GM23248 (cell line): ENCODE results near the gene OPRD1. TPM values are rescaled to one million over a fixed set of nuclear protein-coding genes. Genes with fewer than 3 reads are reported as not detected.

Experiments
- DNase-seq: peaks from one replicate; pipeline ENCODE4 v3.0.0-alpha.2; 2015
- H2AFZ ChIP-seq: fragments of 200-600 bp; sonication (generic); 2 replicates; pipeline ENCODE4 v1.6.1; 2016; ENCODE audit warnings: antibody characterized with exemption
- H3F3A ChIP-seq: fragments of 200-600 bp; sonication (generic); 2 replicates; pipeline ENCODE4 v1.6.1; 2016; ENCODE audit warnings: mild to moderate bottlenecking, antibody characterized with exemption, mixed run types; ENCODE audit not compliant: insufficient read depth
- H3K27ac ChIP-seq: fragments of 200-600 bp; sonication (generic); 2 replicates; pipeline ENCODE4 v1.5.1; 2016; ENCODE audit warnings: mild to moderate bottlenecking
- H3K27me3 ChIP-seq: fragments of 200-600 bp; sonication (generic); replicated peaks from 2 replicates; pipeline ENCODE4 v1.6.1; 2016; ENCODE audit warnings: mild to moderate bottlenecking; ENCODE audit not compliant: insufficient read depth
- H3K36me3 ChIP-seq: fragments of 200-600 bp; sonication (generic); 2 replicates; pipeline ENCODE4 v1.6.1; 2016; ENCODE audit warnings: low read depth, mild to moderate bottlenecking
- H3K4me1 ChIP-seq: fragments of 200-600 bp; sonication (generic); 2 replicates; pipeline ENCODE4 v1.6.1; 2016; ENCODE audit warnings: mild to moderate bottlenecking; ENCODE audit not compliant: insufficient read depth
- H3K4me2 ChIP-seq: fragments of 200-600 bp; sonication (generic); one replicate; pipeline ENCODE4 v1.6.1; 2016; ENCODE audit warnings: mild to moderate bottlenecking; ENCODE audit not compliant: unreplicated experiment
- H3K4me3 ChIP-seq: fragments of 200-600 bp; sonication (generic); 2 replicates; pipeline ENCODE4 v1.5.1; 2016; ENCODE audit warnings: mild to moderate bottlenecking
- H3K79me2 ChIP-seq: fragments of 200-600 bp; sonication (generic); 2 replicates; pipeline ENCODE4 v1.6.1; 2016; ENCODE audit warnings: mild to moderate bottlenecking; ENCODE audit not compliant: insufficient read depth
- H3K9ac ChIP-seq: fragments of 200-600 bp; sonication (generic); 2 replicates; pipeline ENCODE4 v1.6.1; 2016; ENCODE audit warnings: mild to moderate bottlenecking
- H3K9me2 ChIP-seq: fragments of 200-600 bp; sonication (generic); 2 replicates; pipeline ENCODE4 v1.6.1; 2016; ENCODE audit warnings: mixed run types, mild to moderate bottlenecking, moderate library complexity; ENCODE audit not compliant: insufficient read depth
- H3K9me3 ChIP-seq: fragments of 200-600 bp; sonication (generic); one replicate; pipeline ENCODE4 v1.6.1; 2017; ENCODE audit warnings: low read depth
- H4K20me1 ChIP-seq: fragments of 200-600 bp; sonication (generic); 2 replicates; pipeline ENCODE4 v1.6.0; 2016; ENCODE audit not compliant: insufficient read depth
- EZH2 ChIP-seq: fragments of 200-600 bp; sonication (generic); IDR thresholded peaks from 2 replicates; pipeline ENCODE4 v1.6.1; 2018; ENCODE audit warnings: antibody characterized with exemption, mild to moderate bottlenecking; ENCODE audit not compliant: insufficient read depth, poor library complexity, severe bottlenecking
- EZH2phosphoT487 ChIP-seq: fragments of 200-600 bp; sonication (generic); IDR thresholded peaks from 2 replicates; pipeline ENCODE4 v1.6.1; 2018; ENCODE audit warnings: antibody characterized with exemption, moderate library complexity, mild to moderate bottlenecking, low read depth; ENCODE audit not compliant: insufficient read depth
- WGBS, 2 experiments: methylation state at CpG; one replicate each; pipeline ENCODE4 v1.1.6; 2015 to 2017; ENCODE audit warnings: low lambda C conversion rate in 2 of 2, low coverage in 1 of 2; ENCODE audit errors: missing lambda C conversion rate in 2 of 2; 5-methylcytosine and 5-hydroxymethylcytosine counted together
- in situ Hi-C: fragments of 300-500 bp; cut with MboI; formaldehyde crosslinking; loops from 2 replicates; pipeline ENCODE4 v1.15.0; 2020
- polyA plus RNA-seq: library from polyadenylated mRNA; unstranded; fragments of >200 nt; fragmentation: Nextera tagmentation; extraction: Ambion mirVana; gene quantifications from 2 replicates; pipeline ENCODE4 v1.2.1, GENCODE V29; 2016
- total RNA-seq: library from RNA; depleted of rRNA; stranded (reverse); fragments of >200 nt; shearing (Covaris generic); gene quantifications from 2 replicates; pipeline ENCODE4 v1.2.3, GENCODE V29; 2014

Gene OPRD1
- total and polyA plus RNA-seq, 2 experiments from 2014 or later: not detected

DNA sequence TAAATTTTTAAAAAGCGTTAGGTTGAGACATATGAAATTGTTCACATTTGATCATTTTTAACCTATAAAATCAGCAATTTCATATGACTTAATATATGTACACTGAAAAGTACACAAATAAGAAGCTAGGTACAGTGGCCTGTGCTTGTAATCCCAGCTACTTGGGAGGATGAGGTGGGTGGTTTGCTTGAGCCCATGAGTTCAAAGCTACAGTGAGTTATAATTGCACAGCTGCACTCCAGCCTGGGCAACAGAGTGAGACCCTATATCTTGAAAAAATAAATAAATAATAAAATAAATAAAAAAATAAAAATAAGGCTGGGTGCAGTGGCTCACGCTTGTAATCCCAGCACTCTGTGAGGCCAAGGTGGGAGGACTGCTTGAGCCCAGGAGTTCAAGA is 97.2 kb downstream of the OPRD1 start:
- H3K4me1 ChIP-seq: no peaks in the 10 kb centered on the region
- H3K27ac ChIP-seq: no peak overlapping the region
- no peak overlapping the region for H2AFZ ChIP-seq
- WGBS, 2 experiments: 81 to 84% methylated on average over 2 of the region's 2 CpGs
- H3K4me2 ChIP-seq: no peak overlapping the region
- no peaks in the 10 kb centered on the region for H3K79me2 ChIP-seq
- H3K4me3 ChIP-seq: no peak overlapping the region
- no peaks in the 10 kb centered on the region for H4K20me1 ChIP-seq
- no peak for DNase-seq
- TF ChIP-seq EZH2phosphoT487 (no peak), EZH2 (no peak)
- in situ Hi-C loops: no loop called here
- H3F3A ChIP-seq: 0 out of 2 replicates have a peak, but pooled peaks cover 3% of the 10 kb centered on the region
- no peaks in the 10 kb centered on the region for H3K36me3 ChIP-seq
- H3K27me3 ChIP-seq: no peaks in the 10 kb centered on the region
- no peaks in the 10 kb centered on the region for H3K9me3 ChIP-seq
- no peak overlapping the region for H3K9ac ChIP-seq
- H3K9me2 ChIP-seq: no peaks in the 10 kb centered on the region

GRCh38 chr1:28910379-28911115 is 98.6 kb downstream of the OPRD1 start:
- Histone ChIP-seq H3K9ac (no peak overlapping the region), H3K36me3 (no peaks in the 10 kb centered on the region), H3K9me2 (no peaks in the 10 kb centered on the region), H3K27me3 (no peaks in the 10 kb centered on the region), H3K4me1 (no peaks in the 10 kb centered on the region), H2AFZ (no peak overlapping the region), H3K79me2 (no peaks in the 10 kb centered on the region), H4K20me1 (no peaks in the 10 kb centered on the region), H3K4me3 (no peak overlapping the region), H3F3A (0 out of 2 replicates have a peak, but pooled peaks cover 3% of the 10 kb centered on the region), H3K4me2 (no peak overlapping the region), H3K9me3 (no peaks in the 10 kb centered on the region), H3K27ac (no peak overlapping the region)
- no peak for DNase-seq
- WGBS, 2 experiments: 74 to 80% methylated on average over 7 of the region's 7 CpGs
- in situ Hi-C loops: no loop called here
- TF ChIP-seq EZH2phosphoT487 (no peak), EZH2 (no peak)

DNA sequence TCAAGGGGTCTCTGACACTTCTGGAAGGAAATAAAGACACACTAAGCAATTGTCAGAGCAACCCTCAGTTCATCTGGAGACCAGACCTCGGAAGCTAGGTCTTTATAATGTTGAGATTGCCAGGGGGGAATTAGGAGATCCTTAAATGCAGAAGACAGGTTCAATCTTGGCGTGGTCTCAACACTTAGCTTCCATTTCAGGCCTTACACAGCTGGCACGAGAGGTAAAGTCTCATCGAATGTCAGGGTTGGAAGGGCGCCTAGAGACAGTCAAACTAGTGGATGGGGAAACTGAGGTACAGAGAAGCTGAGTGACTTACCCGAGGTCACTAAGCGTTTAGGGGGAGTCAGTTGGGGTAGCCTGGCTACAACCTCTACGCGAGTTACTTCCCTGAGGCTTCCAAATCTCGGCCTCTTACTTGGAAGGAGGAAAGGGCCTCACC is 101.8 kb downstream of the OPRD1 start:
- no peak for TF ChIP-seq EZH2
- TF ChIP-seq EZH2phosphoT487: no peak
- in situ Hi-C loops: no loop called here
- H3K4me1 ChIP-seq: no peaks in the 10 kb centered on the region
- no peaks in the 10 kb centered on the region for H3K79me2 ChIP-seq
- 0 out of 2 replicates have a peak, but pooled peaks cover 3% of the 10 kb centered on the region for H3F3A ChIP-seq
- H3K27me3 ChIP-seq: no peaks in the 10 kb centered on the region
- 33 to 41% methylated on average over 10 of the region's 10 CpGs for WGBS, 2 experiments
- H3K9ac ChIP-seq: peak overlapping the region; percentile 43
- no peak for DNase-seq
- H3K27ac ChIP-seq: no peak overlapping the region
- H3K4me3 ChIP-seq: peak overlapping the region; percentile 74
- H2AFZ ChIP-seq: peak overlapping the region; percentile 77
- H3K36me3 ChIP-seq: no peaks in the 10 kb centered on the region
- peak overlapping the region; percentile 80 for H3K4me2 ChIP-seq
- H3K9me3 ChIP-seq: no peaks in the 10 kb centered on the region
- no peaks in the 10 kb centered on the region for H3K9me2 ChIP-seq
- H4K20me1 ChIP-seq: no peaks in the 10 kb centered on the region

DNA sequence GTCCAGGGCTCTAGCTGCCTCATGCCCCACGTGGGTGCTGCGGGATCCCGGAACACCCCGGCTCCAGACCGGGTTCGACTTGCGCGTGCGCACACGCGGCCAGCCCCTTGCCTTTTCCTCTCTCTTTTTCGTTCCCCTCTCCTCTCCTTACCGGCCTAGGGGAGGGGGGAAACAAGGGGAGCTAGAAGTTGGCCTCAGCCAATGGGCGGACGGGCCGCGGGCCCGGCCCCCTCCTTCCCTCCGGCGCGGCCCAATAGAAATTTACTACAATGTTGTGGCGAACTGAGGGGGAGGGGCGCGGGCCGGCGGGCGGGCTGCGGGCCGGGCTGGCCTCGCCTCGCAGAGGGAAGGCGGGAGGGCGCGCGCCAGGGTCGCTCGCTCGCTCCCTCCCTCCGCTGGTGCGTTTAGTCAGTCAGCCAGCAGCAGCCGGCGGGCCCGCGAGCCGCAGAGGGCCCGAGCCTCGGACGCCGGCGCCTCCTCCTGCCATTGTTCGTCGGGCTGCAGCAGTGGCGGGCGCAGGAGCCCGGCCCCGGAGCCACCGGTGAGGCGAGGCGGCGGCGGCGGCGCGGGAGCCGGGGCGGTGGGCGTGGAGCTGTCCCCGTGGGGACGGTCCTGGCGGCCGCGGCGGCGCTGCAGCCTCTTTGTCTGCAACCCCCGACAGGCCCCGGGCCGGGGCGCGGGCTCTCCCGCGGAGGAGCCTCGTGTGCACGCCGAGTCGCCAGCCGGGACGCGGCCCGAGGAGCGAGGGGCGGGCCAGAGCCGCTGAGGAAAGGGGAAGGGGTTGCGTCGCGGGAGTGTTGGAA is 102.5 kb downstream of the OPRD1 start, which contains the start of gene EPB41:
EPB41 (plus strand) TSS at position 342 of the 803 bp plus-strand sequence. CDS start 72,869 bp downstream, outside the sequence.
- no peaks in the 10 kb centered on the region for H4K20me1 ChIP-seq
- H3K27me3 ChIP-seq: no peaks in the 10 kb centered on the region
- H3K4me1 ChIP-seq: no peaks in the 10 kb centered on the region
- peak within 1 kb of the TSS; percentile 77 for H2AFZ ChIP-seq
- H3F3A ChIP-seq: 0 out of 2 replicates have a peak, but pooled peaks cover 3% of the 10 kb centered on the region
- H3K79me2 ChIP-seq: no peaks in the 10 kb centered on the region
- no peaks in the 10 kb centered on the region for H3K36me3 ChIP-seq
- TF ChIP-seq EZH2: no peak
- no peak for TF ChIP-seq EZH2phosphoT487
- 1 to 2% methylated on average over 31 to 59 of the region's 95 CpGs for WGBS, 2 experiments
- peak within 1 kb of the TSS; percentile 43 for H3K9ac ChIP-seq
- peak; percentile 84 for DNase-seq
- H3K4me3 ChIP-seq: peak within 1 kb of the TSS; percentile 74
- no peak within 1 kb of the TSS for H3K27ac ChIP-seq
- no peaks in the 10 kb centered on the region for H3K9me3 ChIP-seq
- in situ Hi-C loops: no loop called here
- H3K9me2 ChIP-seq: no peaks in the 10 kb centered on the region
- peak within 1 kb of the TSS; percentile 80 for H3K4me2 ChIP-seq
